AG20443 (cell line): ENCODE results near the gene TAF1.
"Not testable (repeated sequence)": the region's sequence is repeated elsewhere in the genome, so short reads cannot be mapped to it uniquely, and the experiment has no call there.

Experiments used
- DNase-seq: peaks from one replicate; pipeline ENCODE4 v3.0.0; 2012; ENCODE audit warnings: low spot score, mixed read lengths

Gene TAF1

GRCh38 chrX:71365875-71366673, at the start of gene TAF1:
TSS of gene TAF1 (plus strand) at chrX:71366357. CDS start at chrX:71366375, 18 bp downstream.
- DNase-seq: peak; percentile 93

- not testable (repeated sequence) for DNase-seq
Observed at GRCh38 chrX:71316959-71317358, 49.2 kb upstream of the TAF1 start.

- no peak for DNase-seq
Observed at GRCh38 chrX:71320126-71320525, 46.0 kb upstream of the TAF1 start.

GRCh38 chrX:71321731-71322130, 44.4 kb upstream of the TAF1 start:
- no peak for DNase-seq

- DNase-seq: not testable (repeated sequence)
Observed at GRCh38 chrX:71324452-71324851, 41.7 kb upstream of the TAF1 start.

GRCh38 chrX:71326394-71326793, 39.8 kb upstream of the TAF1 start:
- DNase-seq: no peak

- not testable (repeated sequence) for DNase-seq
Observed at GRCh38 chrX:71349151-71349665, 16.9 kb upstream of the TAF1 start.

GRCh38 chrX:71349867-71350266, 16.3 kb upstream of the TAF1 start:
- not testable (repeated sequence) for DNase-seq

GRCh38 chrX:71352439-71352838, 13.7 kb upstream of the TAF1 start:
- DNase-seq: not testable (repeated sequence)

GRCh38 chrX:71364221-71364620, 1.9 kb upstream of the TAF1 start:
- DNase-seq: no peak

- no peak for DNase-seq
Observed at GRCh38 chrX:71365356-71365874, 742 bp upstream of the TAF1 start.

GRCh38 chrX:71366674-71367256, 608 bp downstream of the TAF1 start:
- DNase-seq: peak; percentile 37

- no peak for DNase-seq
Observed at GRCh38 chrX:71367396-71367795, 1.2 kb downstream of the TAF1 start.

GRCh38 chrX:71372388-71372787, 6.2 kb downstream of the TAF1 start:
- no peak for DNase-seq

GRCh38 chrX:71378732-71379131, 12.6 kb downstream of the TAF1 start:
- no peak for DNase-seq

- not testable (repeated sequence) for DNase-seq
Observed at GRCh38 chrX:71391725-71392124, 25.6 kb downstream of the TAF1 start.

- DNase-seq: no peak
Observed at GRCh38 chrX:71393919-71394318, 27.8 kb downstream of the TAF1 start.

GRCh38 chrX:71396576-71396975, 30.4 kb downstream of the TAF1 start:
- DNase-seq: no peak

- DNase-seq: no peak
Observed at GRCh38 chrX:71400710-71401109, 34.6 kb downstream of the TAF1 start.

- not testable (repeated sequence) for DNase-seq
Observed at GRCh38 chrX:71416260-71416659, 50.1 kb downstream of the TAF1 start.

GRCh38 chrX:71420686-71421085, 54.5 kb downstream of the TAF1 start:
- DNase-seq: no peak

- no peak for DNase-seq
Observed at GRCh38 chrX:71432733-71433132, 66.6 kb downstream of the TAF1 start.

- no peak for DNase-seq
Observed at GRCh38 chrX:71438750-71439149, 72.6 kb downstream of the TAF1 start.
